GM12878 (cell line): ENCODE data around the gene SFI1. TPM values are rescaled to one million over a fixed set of nuclear protein-coding genes. Genes with fewer than 3 reads are reported as not detected.

Experiments
- ATAC-seq: fragments of 200-7000 bp; cut with Tn5 transposase; 3 replicates; pipeline ENCODE4 v1.9.1; 2020; ENCODE audit warnings: mild to moderate bottlenecking, moderate library complexity
- BruUV-seq: library from RNA; stranded (reverse); fragments of 400-500 nt; replicated peaks from 2 replicates; lab custom pipeline; 2021; lab: Mats Ljungman, UMichigan
- CTCF ChIA-PET: fragments of 300-600 bp; sonication (Branson Sonifier 250); formaldehyde crosslinking; extraction: SDS; loops from one replicate; lab custom pipeline; 2021; ENCODE audit warnings: inconsistent platforms; lab: Yijun Ruan, JAX
- POLR2A ChIA-PET: fragments of 350-600 bp; formaldehyde crosslinking; extraction: SDS; loops from one replicate; lab custom pipeline; 2021; ENCODE audit warnings: inconsistent platforms; lab: Charles Lee
- RAD21 ChIA-PET: fragments of 300-600 bp; sonication (Branson Sonifier 250); formaldehyde crosslinking; loops from one replicate; lab custom pipeline; 2023; ENCODE audit warnings: antibody characterized with exemption; ENCODE audit not compliant: unreplicated experiment; lab: Charles Lee
- SMC1A ChIA-PET: fragments of 300-600 bp; sonication (Branson Sonifier 250); formaldehyde crosslinking; loops from one replicate; lab custom pipeline; 2023; ENCODE audit not compliant: unreplicated experiment, uncharacterized antibody; lab: Charles Lee
- DNase-seq: peaks from one replicate; pipeline ENCODE4 v3.0.0-alpha.2; 2011; ENCODE audit warnings: low read depth, low spot score
- FAIRE-seq: peaks from 3 replicates; lab custom pipeline; 2011; peaks lifted over from hg19 to GRCh38; lab: Jason Lieb, UNC
- H2AFZ ChIP-seq: 2 replicates; pipeline ENCODE4 v1.6.0; 2011; ENCODE audit warnings: low read depth, low read length, control low read depth; ENCODE audit not compliant: control insufficient read depth
- H3K27ac ChIP-seq: 2 replicates; pipeline ENCODE4 v1.5.1; 2011; ENCODE audit warnings: control low read depth; ENCODE audit not compliant: control insufficient read depth, insufficient read depth
- H3K27me3 ChIP-seq, 2 experiments: replicated peaks in 1 of 2; 2 replicates each; pipeline versions ENCODE4 v1.6.0 to v1.6.1; 2011; ENCODE audit warnings: low read length in 1 of 2; ENCODE audit not compliant: control insufficient read depth in 2 of 2, insufficient read depth in 2 of 2
- H3K36me3 ChIP-seq, 2 experiments: 2 replicates each; pipeline ENCODE4 v1.5.1; 2011; ENCODE audit warnings: low read length in 1 of 2; ENCODE audit not compliant: control insufficient read depth in 2 of 2, insufficient read depth in 2 of 2
- H3K4me1 ChIP-seq: 2 replicates; pipeline ENCODE4 v1.6.1; 2011; ENCODE audit warnings: mild to moderate bottlenecking, low read length, moderate library complexity, mixed read lengths; ENCODE audit not compliant: control insufficient read depth, insufficient read depth
- H3K4me2 ChIP-seq: 2 replicates; pipeline ENCODE4 v1.6.0; 2011; ENCODE audit warnings: control low read depth; ENCODE audit not compliant: control insufficient read depth, insufficient read depth
- H3K4me3 ChIP-seq: fragments of 200-600 bp; sonication (generic); 2 replicates; pipeline ENCODE4 v1.5.1; 2016
- H3K79me2 ChIP-seq: 2 replicates; pipeline ENCODE4 v1.6.0; 2011; ENCODE audit warnings: low read length; ENCODE audit not compliant: control insufficient read depth, insufficient read depth
- H3K9ac ChIP-seq: 2 replicates; pipeline ENCODE4 v1.8.0; 2011; ENCODE audit warnings: low read length, control low read depth, mixed read lengths; ENCODE audit not compliant: control insufficient read depth, insufficient read depth
- H3K9me3 ChIP-seq: replicated peaks from 3 replicates; pipeline ENCODE4 v1.5.1; 2011; ENCODE audit warnings: mild to moderate bottlenecking, low read length; ENCODE audit not compliant: control insufficient read depth, insufficient read depth
- H4K20me1 ChIP-seq: 2 replicates; pipeline ENCODE4 v1.6.0; 2011; ENCODE audit not compliant: control insufficient read depth, insufficient read depth
- ASH2L ChIP-seq: fragments of 300-600, 200-600 bp; sonication (generic); IDR thresholded peaks from 2 replicates; pipeline ENCODE4 v1.6.1; 2017; ENCODE audit warnings: low read depth, mild to moderate bottlenecking, borderline replicate concordance
- CEBPB ChIP-seq, 2 experiments: fragments of 150-350 bp in 1 of 2; IDR thresholded peaks; 2 replicates each; pipeline ENCODE4 v1.6.1; 2012 to 2014; ENCODE audit warnings: low read depth in 2 of 2, low read length in 2 of 2, borderline replicate concordance in 1 of 2, inconsistent platforms in 1 of 2
- ESRRA ChIP-seq: IDR thresholded peaks from 2 replicates; pipeline ENCODE4 v1.6.1; 2012; ENCODE audit warnings: mild to moderate bottlenecking, low read length, improper control_type of control experiment
- HDAC6 ChIP-seq: fragments of 200-600 bp; sonication (generic); IDR thresholded peaks from one replicate; pipeline ENCODE4 v1.8.0; 2017; ENCODE audit warnings: antibody characterized with exemption; ENCODE audit not compliant: unreplicated experiment
- KDM1A ChIP-seq: fragments of 200-600 bp; sonication (generic); IDR thresholded peaks from 2 replicates; pipeline ENCODE4 v1.6.1; 2016; ENCODE audit warnings: borderline replicate concordance
- MEF2B ChIP-seq: fragments of 450-650 bp; IDR thresholded peaks from 2 replicates; pipeline ENCODE4 v1.6.1; 2018; ENCODE audit warnings: mild to moderate bottlenecking, moderate library complexity; ENCODE audit not compliant: partially characterized antibody, poor library complexity, severe bottlenecking
- PAX8 ChIP-seq: fragments of 450-650 bp; IDR thresholded peaks from 2 replicates; pipeline ENCODE4 v1.6.1; 2017; ENCODE audit warnings: mild to moderate bottlenecking, moderate library complexity
- PKNOX1 ChIP-seq: fragments of 450-650 bp; IDR thresholded peaks from 2 replicates; pipeline ENCODE4 v1.6.1; 2016; ENCODE audit warnings: mild to moderate bottlenecking
- RCOR1 ChIP-seq: conservative IDR thresholded peaks from 2 replicates; pipeline ENCODE4 v1.6.1; 2012; ENCODE audit warnings: low read depth, low read length, improper control_type of control experiment
- SMARCA5 ChIP-seq: fragments of 450-650 bp; IDR thresholded peaks from 2 replicates; pipeline ENCODE4 v1.6.1; 2017; ENCODE audit warnings: mild to moderate bottlenecking
- SMC3 ChIP-seq: IDR thresholded peaks from 2 replicates; pipeline ENCODE4 v1.6.1; 2011; ENCODE audit warnings: low read length, improper control_type of control experiment, borderline replicate concordance
- SRF ChIP-seq, 2 experiments: IDR thresholded peaks; 2 replicates each; pipeline ENCODE4 v1.6.1; 2011; ENCODE audit warnings: low read depth in 2 of 2, low read length in 2 of 2, mild to moderate bottlenecking in 1 of 2, moderate library complexity in 1 of 2
- STAT1 ChIP-seq: fragments of 450-650 bp; conservative IDR thresholded peaks from 2 replicates; pipeline ENCODE4 v1.6.1; 2014; ENCODE audit warnings: antibody characterized with exemption, mild to moderate bottlenecking
- ZNF207 ChIP-seq: fragments of 450-650 bp; IDR thresholded peaks from 2 replicates; pipeline ENCODE4 v1.6.1; 2014; ENCODE audit warnings: antibody characterized with exemption, mild to moderate bottlenecking, borderline replicate concordance
- ZSCAN29 ChIP-seq: fragments of 450-650 bp; IDR thresholded peaks from 2 replicates; pipeline ENCODE4 v1.6.1; 2017; ENCODE audit warnings: mild to moderate bottlenecking, moderate library complexity
- WGBS: methylation state at CpG from one replicate; pipeline ENCODE4 v1.1.6; 2016; ENCODE audit warnings: low lambda C conversion rate; ENCODE audit not compliant: insufficient replicate concordance, insufficient coverage; ENCODE audit errors: missing lambda C conversion rate; 5-methylcytosine and 5-hydroxymethylcytosine counted together
- in situ Hi-C: fragments of 300-500 bp; cut with MboI; formaldehyde crosslinking; loops from 9 replicates; pipeline ENCODE4 v1.14.3; 2018; ENCODE audit warnings: mixed read lengths
- intact Hi-C: fragments of 100-400 bp; cut with micrococcal nuclease; formaldehyde crosslinking; loops from one replicate; pipeline ENCODE4 v1.14.2; 2022; ENCODE audit not compliant: unreplicated experiment
- polyA plus RNA-seq, 11 experiments: library from polyadenylated mRNA; depleted of rRNA in 4 of 11; unstranded in 6 of 11; stranded (reverse) in 5 of 11; fragments of >200 nt; fragmentation: Nextera tagmentation in 4 of 11; fragmentation: Illumina TruSeq in 1 of 11; extraction: Ambion mirVana in 4 of 11; extraction: Trizol in 1 of 11; gene quantifications; 1 replicate in 1 of 11; 2 replicates in 10 of 11; pipeline versions ENCODE4 v1.2.1 to v1.2.3, GENCODE V29; 2011 to 2016; ENCODE audit warnings: inconsistent platforms in 2 of 11, missing spikeins in 2 of 11, low read depth in 1 of 11
- total RNA-seq, 4 experiments: library from RNA; depleted of rRNA in 3 of 4; stranded (reverse); fragments of >200 nt in 3 of 4; fragmentation: Illumina TruSeq in 1 of 4; extraction: Trizol in 1 of 4; gene quantifications; 2 replicates each; pipeline versions ENCODE4 v1.2.1 to v1.2.3, GENCODE V29; 2013 to 2021
- TF ChIP-seq, protein P1 (sequence below): IDR thresholded peaks from 2 replicates; pipeline ENCODE4 v1.6.1; 2011; ENCODE audit warnings: low read depth, mild to moderate bottlenecking, low read length, moderate library complexity, borderline replicate concordance; ENCODE audit errors: extremely low read depth

SFI1 gene
- total and polyA plus RNA-seq, 10 of the 15 experiments (the other 5 are each of a cell fraction or from before 2014, with no cell fraction given), result 6.3 to 70.1 (median 30.4) TPM

GRCh38 chr22:31465307-31465706 is 31.0 kb upstream of the SFI1 start:
- Histone ChIP-seq H3K4me2 (no peak overlapping the region), H3K4me1 (no peaks in the 10 kb centered on the region), H3K79me2 (no peaks in the 10 kb centered on the region), H3K27ac (no peak overlapping the region), H3K4me3 (no peak overlapping the region), H3K9ac (no peak overlapping the region), H3K27me3 (no peaks in the 10 kb centered on the region), H2AFZ (no peak overlapping the region), H3K36me3 (peaks cover 5 to 39% of the 10 kb centered on the region in 2 experiments), H3K9me3 (no peaks in the 10 kb centered on the region), H4K20me1 (no peaks in the 10 kb centered on the region; the same call in 1 of the 2 replicates)
- FAIRE-seq (no peak), DNase-seq (no peak), ATAC-seq (no peak)
- no TSS peak for BruUV-seq
- intact Hi-C loops, result no loop called here
- WGBS, result 100% methylated on average over 2 of the region's 2 CpGs
- SMC1A ChIA-PET, result interaction anchor here (0.7 to 1.2 kb wide), 2 partner anchors 9 to 38 kb away, joined by 3 to 4 read pairs; no protein-coding TSS in a partner anchor
- RAD21 ChIA-PET, result interaction anchor here (0.7 to 1.1 kb wide), 2 partner anchors 13 to 166 kb away, joined by 3 read pairs; no protein-coding TSS in a partner anchor
- in situ Hi-C loops, result no loop called here
- POLR2A ChIA-PET, result interaction anchor here (0.6 kb wide), 2 partner anchors 36 to 38 kb away, joined by 3 read pairs; no protein-coding TSS in a partner anchor
- CTCF ChIA-PET, result interaction anchor here (0.8 to 1.3 kb wide), 3 partner anchors 14 to 27 kb away, joined by 3 to 6 read pairs (median 3); no protein-coding TSS in a partner anchor
- TF ChIP-seq PAX8, result no peak
- no peak for TF ChIP-seq ZSCAN29
- TF ChIP-seq CEBPB (IDR thresholded peaks at IDR 0.05; ENCODE audit: borderline replicate concordance in 1 of 2, low read depth in 2 of 2, low read length in 2 of 2), result no peak

- in situ Hi-C loops, result no loop called here
- Histone ChIP-seq H3K79me2 (peaks cover 48% of the 10 kb centered on the region), H3K36me3 (peaks cover 4 to 32% of the 10 kb centered on the region in 2 experiments), H3K4me1 (peaks cover 19% of the 10 kb centered on the region), H3K27ac (no peak overlapping the region), H2AFZ (no peak overlapping the region), H3K4me3 (no peak overlapping the region), H3K9ac (no peak overlapping the region), H4K20me1 (no peaks in the 10 kb centered on the region), H3K27me3 (no peaks in the 10 kb centered on the region), H3K4me2 (no peak overlapping the region), H3K9me3 (no peaks in the 10 kb centered on the region)
- POLR2A ChIA-PET, result interaction anchor here (0.6 kb wide), 1 partner anchor 16 kb away, joined by 5 read pairs; no protein-coding TSS in a partner anchor
- SMC1A ChIA-PET, result no interaction called here
- no TSS peak for BruUV-seq
- DNase-seq (no peak), ATAC-seq (no peak), FAIRE-seq (no peak)
- CTCF ChIA-PET, result no interaction called here
- 98% methylated on average over 2 of the region's 2 CpGs for WGBS
- intact Hi-C loops, result no loop called here
- RAD21 ChIA-PET, result no interaction called here
- TF ChIP-seq ASH2L, result no peak
- TF ChIP-seq SMC3, result no peak
- TF ChIP-seq STAT1, result no peak
- TF ChIP-seq PKNOX1, result no peak
- no peak for TF ChIP-seq ZNF207
- TF ChIP-seq, protein P1, sequence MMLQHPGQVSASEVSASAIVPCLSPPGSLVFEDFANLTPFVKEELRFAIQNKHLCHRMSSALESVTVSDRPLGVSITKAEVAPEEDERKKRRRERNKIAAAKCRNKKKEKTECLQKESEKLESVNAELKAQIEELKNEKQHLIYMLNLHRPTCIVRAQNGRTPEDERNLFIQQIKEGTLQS, result no peak
- no peak for TF ChIP-seq ESRRA
- TF ChIP-seq SMARCA5, result no peak
- no peak for TF ChIP-seq RCOR1
- TF ChIP-seq KDM1A, result no peak
- no peak for TF ChIP-seq MEF2B
- no peak for TF ChIP-seq SRF (IDR thresholded peaks at IDR 0.05; ENCODE audit: low read depth in 2 of 2, low read length in 2 of 2)
- TF ChIP-seq HDAC6, result no peak
These were observed 21.6 kb upstream of the SFI1 start for GRCh38 chr22:31474743-31475142.
